GM19023 (cell line): ENCODE data around the gene FOXN3.

Experiments used
- ATAC-seq: cut with Tn5 transposase; IDR thresholded peaks from one replicate; pipeline ENCODE4 v1.9.1; 2021; ENCODE audit warnings: mild to moderate bottlenecking, moderate library complexity; ENCODE audit not compliant: unreplicated experiment

The FOXN3 gene

GRCh38 chr14:89340200-89341181 lies 76.5 kb downstream of the FOXN3 start:
- ATAC-seq: no peak

DNA sequence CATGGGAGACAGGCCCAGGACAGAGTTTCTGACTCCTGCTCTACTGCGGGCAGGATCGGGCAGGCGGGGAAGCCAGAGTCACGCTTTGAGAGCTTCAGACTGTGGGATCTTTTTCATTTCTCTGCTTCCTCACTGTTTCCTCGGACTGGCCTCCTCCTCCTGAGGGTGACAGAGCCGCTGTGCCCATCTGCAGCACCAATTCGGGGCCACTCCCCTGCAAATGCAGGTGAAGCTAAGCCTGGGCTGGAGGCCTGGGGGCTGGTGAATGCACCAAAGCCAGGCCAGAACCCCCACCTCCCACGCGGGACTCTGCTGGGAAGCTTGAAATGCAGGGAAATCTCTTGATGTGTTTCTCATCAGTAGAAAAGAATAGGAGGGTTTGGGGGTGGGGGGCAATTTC lies 77.5 kb downstream of the FOXN3 start:
- no peak for ATAC-seq

DNA sequence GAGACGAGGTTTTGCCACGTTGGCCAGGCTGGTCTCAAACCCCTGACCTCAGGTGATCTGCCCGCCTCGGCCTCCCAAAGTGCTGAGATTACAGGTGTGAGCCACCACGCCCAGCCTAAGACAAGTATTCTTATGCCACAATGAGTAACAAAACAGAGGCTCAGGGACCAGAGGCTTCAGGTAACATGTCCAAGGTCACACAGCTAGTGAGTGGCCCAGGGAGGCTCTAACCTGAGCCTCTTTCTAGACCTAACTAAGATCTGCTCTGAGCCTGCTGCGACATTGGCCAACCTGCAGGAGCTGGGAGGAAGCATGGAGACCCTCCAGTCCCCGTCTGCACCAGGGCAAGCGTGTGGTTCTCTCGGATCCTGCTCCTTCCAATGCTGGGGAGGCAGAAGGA lies 77.9 kb downstream of the FOXN3 start:
- ATAC-seq: no peak

DNA sequence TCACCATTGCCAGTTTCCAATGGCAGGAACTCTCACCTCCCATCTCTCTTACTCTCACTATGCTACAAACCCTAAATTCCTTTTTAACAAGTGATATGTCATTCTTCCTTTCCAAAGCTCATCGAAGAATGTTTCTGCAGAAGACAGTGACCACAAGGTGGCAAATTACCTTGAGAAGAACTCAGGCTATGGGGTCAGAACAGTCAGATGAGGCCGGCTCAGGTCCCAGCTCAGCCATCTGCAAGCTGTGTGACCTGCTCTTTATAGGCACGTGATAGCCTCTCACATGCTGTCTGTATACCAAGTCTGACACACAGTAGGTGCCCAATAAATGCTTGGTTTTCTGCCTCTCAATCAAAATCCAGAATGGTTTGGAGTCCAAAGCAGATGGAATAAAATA lies 80.7 kb downstream of the FOXN3 start:
- ATAC-seq: peak; percentile 45

GRCh38 chr14:89332031-89332430 lies 85.0 kb downstream of the FOXN3 start:
- ATAC-seq: no peak

DNA sequence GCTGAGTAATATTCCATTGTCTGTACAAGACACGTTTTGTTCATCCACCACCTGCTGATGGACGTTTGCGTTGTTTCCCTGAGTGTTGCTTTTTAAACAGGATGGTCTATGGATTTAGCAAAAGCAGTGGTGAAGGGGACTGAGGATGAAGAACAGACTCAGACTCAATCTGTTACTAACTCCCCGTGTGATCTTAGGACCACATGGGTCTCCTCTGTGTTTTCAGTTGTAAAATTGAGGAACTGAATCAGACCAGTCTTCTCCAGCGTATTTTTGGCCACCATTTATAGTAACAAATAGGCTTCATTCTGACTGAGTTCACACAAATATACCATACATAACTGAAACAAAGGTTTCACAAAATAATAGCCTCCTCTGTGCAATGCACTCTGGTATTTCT lies 85.6 kb downstream of the FOXN3 start:
- peak; percentile 84 for ATAC-seq

GRCh38 chr14:89330236-89331002 lies 86.6 kb downstream of the FOXN3 start:
- ATAC-seq: no peak

- no peak for ATAC-seq
Observed at GRCh38 chr14:89327771-89328212, 89.2 kb downstream of the FOXN3 start.

DNA sequence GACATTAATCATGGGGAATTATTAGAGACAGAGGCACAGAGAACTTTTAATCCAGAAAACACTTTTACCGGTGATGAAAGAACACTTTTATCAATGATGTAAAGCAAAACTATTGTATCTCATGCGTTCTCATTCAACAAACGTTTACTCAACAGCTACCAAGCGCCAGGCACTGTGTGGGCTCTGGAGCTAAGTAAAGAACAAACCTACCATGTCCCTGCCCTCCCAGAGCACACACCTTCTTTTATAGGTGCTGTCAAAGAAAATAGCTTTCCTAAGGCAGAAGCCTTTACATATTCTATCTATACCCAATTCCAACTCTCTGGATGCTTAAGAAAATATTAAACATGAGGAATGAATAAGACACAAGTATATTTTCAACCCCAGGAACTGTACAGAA lies 91.1 kb downstream of the FOXN3 start:
- ATAC-seq: no peak

- ATAC-seq: peak; percentile 57
Observed at GRCh38 chr14:89325299-89325883, 91.6 kb downstream of the FOXN3 start.

- peak; percentile 75 for ATAC-seq
Observed at GRCh38 chr14:89324501-89325298, 92.3 kb downstream of the FOXN3 start.

GRCh38 chr14:89320381-89321000 lies 96.5 kb downstream of the FOXN3 start:
- no peak for ATAC-seq

GRCh38 chr14:89319687-89320086 lies 97.3 kb downstream of the FOXN3 start:
- no peak for ATAC-seq

DNA sequence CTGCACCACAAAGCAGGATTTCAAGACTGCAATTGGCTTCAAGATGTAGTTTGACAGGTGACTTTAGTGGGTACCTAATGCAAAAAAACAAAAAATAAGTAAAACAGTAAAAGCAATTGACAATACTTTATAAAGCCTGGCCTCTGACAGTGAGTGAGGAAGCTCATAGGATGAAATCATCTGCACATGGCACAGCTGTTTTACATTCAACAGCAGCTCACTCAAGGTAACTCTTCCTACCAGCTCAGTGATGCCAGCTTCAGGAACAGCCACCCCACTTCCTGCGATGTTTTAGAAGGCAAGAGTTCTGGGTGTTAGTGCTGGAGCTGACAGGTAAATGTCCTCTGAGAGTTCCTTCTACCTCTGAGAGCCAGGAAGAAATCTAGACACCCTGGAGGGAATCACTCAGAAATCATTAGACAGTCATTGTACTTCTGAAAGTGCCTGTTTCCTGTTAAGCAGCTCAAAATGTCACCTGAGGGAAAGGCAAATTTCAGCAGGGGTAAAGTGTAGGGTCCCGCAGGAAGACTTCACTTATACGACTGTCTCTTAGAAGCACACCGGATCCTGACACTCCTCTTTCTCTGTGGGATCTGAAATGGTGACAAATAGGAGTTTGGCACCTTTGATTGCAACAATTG lies 99.9 kb downstream of the FOXN3 start:
- ATAC-seq: peak; percentile 82

DNA sequence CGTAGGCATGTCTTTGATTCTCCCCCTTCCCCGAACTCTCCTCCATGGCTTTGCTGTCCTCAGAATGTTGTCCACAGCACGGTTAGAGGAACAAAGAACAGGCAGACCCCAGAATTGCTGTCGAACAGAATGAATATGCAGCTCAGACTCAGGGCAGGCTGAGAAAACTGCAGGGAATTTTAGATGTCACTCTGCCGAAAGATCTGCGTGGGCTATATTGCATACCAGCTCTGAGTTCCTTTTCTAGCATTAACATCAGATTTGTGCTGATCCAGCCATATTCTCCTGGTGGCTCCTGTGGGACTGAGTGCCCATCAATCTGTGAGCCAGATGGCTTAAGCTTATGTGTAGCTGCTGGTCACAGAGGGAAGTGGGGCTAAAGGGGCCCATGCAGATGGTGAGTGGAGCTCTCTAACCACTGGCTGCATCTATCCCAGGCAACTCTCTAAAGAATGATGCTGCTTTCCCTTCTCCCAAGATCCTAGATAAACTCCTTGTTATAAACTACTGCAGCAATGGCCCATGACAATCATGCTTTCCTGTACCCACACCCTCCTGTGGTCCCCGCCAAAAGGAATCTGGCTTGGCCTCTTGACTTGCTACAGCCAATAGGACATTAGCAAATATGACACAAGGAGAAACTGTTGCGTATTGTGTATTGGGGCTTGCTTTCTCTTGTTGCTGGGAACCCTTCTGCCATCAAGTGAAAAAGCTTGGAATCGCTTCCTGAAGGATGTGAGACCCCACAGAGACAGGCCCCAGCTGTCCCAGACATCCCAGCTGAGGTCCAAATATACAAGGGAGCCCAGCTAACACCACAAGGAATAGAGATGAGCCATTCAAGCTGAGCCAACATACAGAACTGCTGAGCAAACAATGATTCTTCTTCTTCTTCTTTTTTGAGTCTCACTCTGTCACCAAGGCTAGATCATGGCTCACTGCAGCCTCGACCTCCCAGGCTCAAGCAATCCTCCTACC lies 101.3 kb downstream of the FOXN3 start:
- ATAC-seq: no peak

DNA sequence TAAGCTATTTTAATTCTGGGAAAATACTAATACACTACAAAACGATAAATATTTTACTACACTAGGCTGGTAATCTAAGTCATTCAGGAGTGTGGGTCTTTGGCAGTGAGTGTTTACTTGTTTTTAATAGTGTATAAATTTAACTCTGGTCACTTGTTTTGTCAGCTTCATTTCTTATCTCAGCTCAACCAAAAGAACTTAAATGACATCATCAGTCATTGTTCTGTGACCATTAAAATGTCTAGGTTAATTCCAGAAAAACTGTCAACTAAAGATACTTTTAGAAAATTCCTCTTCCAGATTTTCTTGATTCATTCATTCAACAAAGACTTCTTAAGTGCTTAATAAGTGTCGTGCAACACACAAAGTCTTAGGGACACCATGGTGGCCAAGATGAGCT lies 102.8 kb downstream of the FOXN3 start:
- no peak for ATAC-seq

- no peak for ATAC-seq
Observed at GRCh38 chr14:89312932-89313331, 104.1 kb downstream of the FOXN3 start.

GRCh38 chr14:89310211-89310610 lies 106.8 kb downstream of the FOXN3 start:
- no peak for ATAC-seq
